Measurements from ENCODE around the gene FAM163A.
"Not testable (repeated sequence)": the region's sequence is repeated elsewhere in the genome, so short reads cannot be mapped to it uniquely, and the experiment has no call there.

Gene FAM163A

DNA sequence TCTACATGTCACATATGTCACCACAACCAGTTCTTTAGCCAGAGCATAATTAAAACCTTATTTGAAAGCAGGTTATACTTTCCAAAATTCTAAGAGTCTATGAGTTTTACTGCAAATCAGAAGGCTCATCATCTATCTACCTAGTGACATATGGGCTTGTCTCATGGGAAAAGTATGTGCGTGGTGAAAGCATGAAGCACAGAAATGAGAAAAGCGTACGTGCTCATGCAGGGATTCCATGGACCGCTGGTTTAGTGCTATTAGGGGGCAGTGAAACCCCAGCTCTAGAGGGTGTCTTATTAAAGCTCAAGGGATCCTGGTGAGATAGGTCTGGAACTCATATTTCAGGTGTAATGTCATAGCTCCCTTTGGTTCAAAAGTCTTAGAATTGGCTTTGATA is 50.2 kb downstream of the FAM163A start:
- FAIRE-seq (no peak), DNase-seq (ENCODE audit: insufficient read length, low spot score) (no peak)
- TF ChIP-seq POLR2A (IDR thresholded peaks at IDR 0.05; ENCODE audit: low read depth, low read length), result no peak

DNA sequence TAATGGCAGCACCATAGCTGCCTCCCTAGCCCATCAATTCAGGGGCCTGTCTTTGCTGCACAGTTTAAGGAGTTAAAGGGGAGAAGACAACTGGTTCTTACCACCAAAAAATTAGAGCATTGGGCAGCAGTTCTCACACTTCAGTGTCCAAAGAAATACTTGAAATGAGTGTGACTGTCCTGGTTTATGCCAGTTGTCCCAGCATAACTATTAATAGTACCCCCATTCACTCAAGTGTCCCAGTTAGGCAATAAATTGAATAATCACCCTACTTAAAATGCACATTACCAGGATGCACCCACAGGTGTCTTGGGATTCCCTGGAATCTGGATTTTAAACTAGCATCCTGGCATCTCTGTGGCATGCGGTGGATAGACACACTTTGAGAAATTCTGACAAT is 51.1 kb downstream of the FAM163A start:
- no peak for TF ChIP-seq POLR2A (IDR thresholded peaks at IDR 0.05; ENCODE audit: low read depth, low read length)
- DNase-seq (ENCODE audit: insufficient read length, low spot score) (no peak), FAIRE-seq (no peak)

DNA sequence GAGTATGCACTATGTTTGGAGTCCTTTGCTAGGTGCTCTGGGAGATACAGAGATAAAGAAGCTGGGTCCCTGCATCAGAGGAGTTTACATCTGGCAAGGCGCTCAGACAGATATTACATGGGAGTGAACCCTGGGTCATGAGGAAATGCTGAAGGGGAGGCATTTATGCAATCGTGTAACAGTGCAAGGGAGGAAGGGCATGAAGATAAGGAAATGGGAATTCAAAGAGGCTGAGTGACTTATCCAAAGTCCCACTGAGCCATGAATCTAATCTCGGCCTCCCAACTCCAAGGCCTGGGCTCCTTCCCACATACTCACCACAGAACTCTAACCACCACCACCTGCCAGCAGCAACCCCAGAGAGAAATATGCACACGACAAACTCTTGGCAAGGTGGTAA is 51.6 kb downstream of the FAM163A start:
- FAIRE-seq, result no peak
- no peak for TF ChIP-seq POLR2A (IDR thresholded peaks at IDR 0.05; ENCODE audit: low read depth, low read length)
- no peak for DNase-seq (ENCODE audit: insufficient read length, low spot score)

DNA sequence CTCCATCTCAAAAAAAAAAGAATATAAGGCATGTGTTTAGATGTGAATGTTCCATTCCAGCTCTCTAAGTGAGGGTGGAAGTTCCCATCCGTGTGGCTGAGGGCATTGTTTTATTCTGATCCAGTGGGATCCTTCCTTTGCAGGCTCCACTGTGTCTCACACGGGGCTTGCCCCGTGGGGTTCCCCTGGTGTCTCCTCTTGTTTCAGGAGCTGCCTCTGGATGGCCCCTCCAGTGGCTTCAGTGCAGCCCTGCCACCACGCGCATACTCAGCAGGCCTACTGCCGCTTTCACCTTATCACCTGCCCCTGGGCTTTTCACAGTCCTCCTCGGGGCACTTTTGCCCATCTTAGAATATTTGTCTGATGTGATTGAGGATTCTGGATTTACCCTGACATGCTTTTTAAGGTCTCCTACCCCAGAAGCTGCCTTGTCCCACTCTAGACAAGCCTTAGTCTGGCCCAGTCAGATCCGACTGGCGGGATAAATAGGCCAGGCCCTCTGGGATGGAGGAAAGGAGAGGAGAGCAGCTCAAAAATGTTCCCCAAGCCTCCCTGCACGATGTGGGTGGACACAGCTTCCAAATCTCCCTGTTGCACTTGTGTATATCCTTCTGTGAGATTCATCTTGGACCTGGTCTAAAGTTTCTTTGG is 55.2 kb downstream of the FAM163A start:
- no peak for FAIRE-seq
- no peak for TF ChIP-seq POLR2A (IDR thresholded peaks at IDR 0.05; ENCODE audit: low read depth, low read length)
- DNase-seq (ENCODE audit: insufficient read length, low spot score), result no peak

DNA sequence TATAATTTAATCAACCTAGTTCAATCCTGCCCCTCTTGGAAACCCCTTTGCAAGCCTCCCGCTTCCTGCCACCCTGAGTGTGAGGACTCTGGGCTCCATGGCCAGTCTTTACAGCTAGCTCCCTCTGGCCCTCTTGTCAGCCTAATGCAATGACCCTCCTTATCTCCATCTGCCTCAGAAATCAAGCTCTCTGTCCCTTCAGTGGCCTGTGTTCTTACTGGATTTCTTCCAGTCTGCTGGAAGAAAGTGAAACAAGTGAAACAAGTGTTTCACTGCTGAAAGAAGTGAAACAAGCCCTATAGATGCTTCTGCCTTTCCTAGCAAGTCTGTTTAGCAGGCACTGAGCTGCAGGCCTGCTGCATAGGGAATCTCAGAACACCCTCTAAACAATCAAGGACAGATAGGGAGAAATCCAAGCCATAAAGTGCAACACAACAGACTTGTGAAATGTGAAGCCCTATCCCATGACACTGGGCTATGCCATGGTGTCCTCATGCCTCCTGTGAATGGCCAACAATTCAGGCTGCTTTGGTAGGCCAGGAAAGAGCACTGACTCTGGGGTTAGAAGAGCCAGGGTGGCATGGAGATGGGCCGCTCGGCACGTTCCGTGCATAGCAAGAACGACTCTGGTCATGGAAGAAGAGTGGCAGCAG is 55.9 kb downstream of the FAM163A start:
- FAIRE-seq, result no peak
- TF ChIP-seq POLR2A (IDR thresholded peaks at IDR 0.05; ENCODE audit: low read depth, low read length), result no peak
- DNase-seq (ENCODE audit: insufficient read length, low spot score), result no peak

DNA sequence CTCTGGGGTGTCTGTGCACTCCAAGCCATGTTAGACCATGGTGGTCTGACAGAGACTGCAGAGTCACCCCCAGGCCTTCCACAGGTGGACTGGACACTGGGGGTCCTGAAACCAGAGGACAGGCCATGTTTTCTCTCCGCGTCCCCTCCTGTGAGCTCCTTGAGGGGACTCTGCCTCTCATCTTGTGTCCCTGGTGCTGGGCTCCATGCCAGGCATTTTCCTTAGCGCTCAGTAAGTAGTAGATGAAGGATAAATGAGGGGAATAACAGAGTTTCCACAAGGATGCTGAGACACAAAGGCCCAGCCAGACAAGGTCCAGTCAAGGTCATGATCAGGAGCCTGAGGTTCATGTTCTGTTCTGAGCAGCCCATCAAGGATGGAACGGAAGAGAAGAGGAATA is 57.4 kb downstream of the FAM163A start:
- FAIRE-seq, result no peak
- no peak for TF ChIP-seq POLR2A (IDR thresholded peaks at IDR 0.05; ENCODE audit: low read depth, low read length)

DNA sequence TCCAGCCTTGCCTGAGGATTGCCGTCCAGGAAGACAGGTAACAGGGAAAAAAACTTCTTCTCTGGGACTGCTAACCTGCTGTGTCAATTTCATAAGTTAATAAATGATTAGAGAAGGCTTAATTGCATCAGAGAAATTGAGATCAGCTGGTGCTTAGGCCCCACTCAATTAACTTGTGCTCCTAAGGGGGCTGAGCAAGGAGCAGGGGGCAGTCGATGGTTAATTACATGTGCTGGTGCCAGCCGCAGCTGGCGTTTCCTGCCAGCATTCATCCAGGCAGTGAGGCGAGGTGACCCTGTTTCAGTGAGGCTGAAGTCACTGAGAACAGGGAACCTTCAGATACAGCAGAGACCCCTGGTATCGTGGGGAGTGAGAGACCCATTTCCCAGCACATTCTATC is 60.0 kb downstream of the FAM163A start:
- FAIRE-seq (no peak), DNase-seq (ENCODE audit: insufficient read length, low spot score) (no peak)
- no peak for TF ChIP-seq POLR2A (IDR thresholded peaks at IDR 0.05; ENCODE audit: low read depth, low read length)

More for the DNA sequence above, 57.4 kb downstream of the FAM163A start:
- DNase-seq (ENCODE audit: insufficient read length, low spot score), result no peak

DNA sequence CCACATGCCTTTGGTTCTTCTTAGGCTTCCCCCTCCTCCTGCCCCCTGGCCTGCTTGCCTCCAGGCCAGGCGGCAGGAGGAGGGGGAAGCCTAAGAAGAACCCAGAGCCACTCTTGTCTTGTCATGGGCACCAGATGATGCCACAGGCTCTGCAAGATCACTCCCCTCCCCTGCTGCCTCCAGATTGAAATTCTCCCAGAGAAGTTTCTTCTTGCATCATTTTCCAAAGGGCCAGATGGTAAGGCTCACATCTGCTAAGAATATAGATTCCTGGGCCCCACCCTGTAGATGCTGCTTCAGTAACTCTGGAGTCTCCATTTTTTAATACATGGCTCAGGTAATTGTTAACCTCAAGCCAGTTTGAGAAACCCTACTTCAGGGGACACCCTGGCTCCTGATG is 60.8 kb downstream of the FAM163A start:
- no peak for FAIRE-seq
- no peak for DNase-seq (ENCODE audit: insufficient read length, low spot score)
- TF ChIP-seq POLR2A (IDR thresholded peaks at IDR 0.05; ENCODE audit: low read depth, low read length), result no peak

DNA sequence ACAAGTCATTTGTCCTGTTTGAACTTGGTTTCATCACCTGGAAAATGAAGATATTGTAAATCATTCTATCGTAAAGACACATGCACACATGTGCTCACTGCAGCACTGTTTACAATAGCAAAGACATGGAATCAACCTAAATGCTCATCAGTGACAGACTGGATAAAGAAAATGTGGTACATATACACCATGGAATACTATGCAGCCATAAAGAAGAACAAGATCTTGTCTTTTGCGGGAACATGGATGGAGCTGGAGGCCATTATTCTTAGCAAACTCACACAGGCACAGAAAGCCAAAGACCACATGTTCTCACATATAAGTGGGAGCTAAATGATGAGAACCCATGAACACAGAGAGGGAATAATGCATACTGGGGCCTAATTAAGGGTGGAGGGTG is 61.3 kb downstream of the FAM163A start:
- FAIRE-seq; DNase-seq (ENCODE audit: insufficient read length, low spot score): not testable (repeated sequence)

DNA sequence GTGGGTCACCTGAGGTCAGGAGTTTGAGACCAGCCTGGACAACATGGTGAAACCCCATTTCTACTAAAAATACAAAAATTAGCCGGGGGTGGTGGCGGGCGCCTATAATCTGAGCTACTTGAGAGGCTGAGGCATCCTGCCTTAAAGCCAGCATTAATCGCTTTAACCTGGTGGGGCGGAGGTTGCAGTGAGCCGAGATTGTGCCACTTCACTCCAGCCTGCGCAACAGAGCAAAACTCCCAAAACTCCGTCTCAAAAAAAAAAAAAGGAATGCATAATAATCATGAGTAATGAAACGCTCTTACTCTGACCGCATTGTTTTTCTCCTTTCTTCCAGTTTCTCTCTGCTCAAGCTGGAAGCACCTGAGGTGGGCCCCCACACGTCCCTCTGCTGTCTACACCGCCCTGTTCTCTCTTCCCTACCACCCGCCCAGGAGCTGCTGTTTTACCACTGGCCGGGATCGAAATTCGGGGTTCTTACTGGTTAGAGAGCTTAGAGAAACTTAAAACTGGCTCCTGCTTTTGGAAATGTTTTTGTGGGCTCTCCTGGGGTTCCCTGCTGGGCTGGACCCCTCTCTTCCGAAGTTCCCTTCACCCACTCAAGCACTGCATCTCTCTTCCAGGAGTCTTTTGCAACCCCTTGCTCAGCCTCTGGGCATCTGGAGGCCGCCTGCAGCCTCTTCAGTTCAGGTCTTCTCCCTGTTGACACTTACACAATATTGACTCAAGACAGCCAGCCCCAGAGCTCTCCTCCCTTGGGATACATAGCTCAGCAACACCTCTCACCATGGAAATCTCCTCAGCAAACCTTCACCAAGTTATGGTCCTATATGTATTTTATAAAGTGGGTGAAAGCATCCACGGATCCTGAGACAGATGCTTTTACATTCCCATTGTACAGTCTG is 62.5 kb downstream of the FAM163A start:
- DNase-seq (ENCODE audit: insufficient read length, low spot score) (no peak), FAIRE-seq (no peak)
- TF ChIP-seq POLR2A (IDR thresholded peaks at IDR 0.05; ENCODE audit: low read depth, low read length), result no peak

DNA sequence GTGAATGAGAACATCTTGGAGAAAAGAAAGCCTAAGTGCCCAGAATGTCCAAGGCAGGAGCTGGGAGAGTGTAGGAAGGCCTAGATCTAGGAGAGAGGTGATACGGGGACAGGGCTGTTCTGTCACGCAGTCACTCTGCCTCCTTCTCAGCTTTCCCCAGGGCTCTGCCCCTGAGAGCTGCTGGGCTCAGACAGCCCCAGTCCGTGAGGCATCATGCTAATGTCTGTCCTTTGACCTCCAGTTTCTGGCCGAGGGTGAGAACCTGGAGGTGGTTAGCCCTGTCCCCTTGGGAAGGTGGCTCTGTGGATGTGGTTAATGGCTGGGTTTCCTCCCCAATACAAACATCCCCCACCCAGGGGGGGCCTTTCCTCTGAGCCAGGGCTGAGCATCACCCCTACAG is 63.2 kb downstream of the FAM163A start:
- DNase-seq (ENCODE audit: insufficient read length, low spot score), result no peak
- FAIRE-seq, result no peak
- no peak for TF ChIP-seq POLR2A (IDR thresholded peaks at IDR 0.05; ENCODE audit: low read depth, low read length)

DNA sequence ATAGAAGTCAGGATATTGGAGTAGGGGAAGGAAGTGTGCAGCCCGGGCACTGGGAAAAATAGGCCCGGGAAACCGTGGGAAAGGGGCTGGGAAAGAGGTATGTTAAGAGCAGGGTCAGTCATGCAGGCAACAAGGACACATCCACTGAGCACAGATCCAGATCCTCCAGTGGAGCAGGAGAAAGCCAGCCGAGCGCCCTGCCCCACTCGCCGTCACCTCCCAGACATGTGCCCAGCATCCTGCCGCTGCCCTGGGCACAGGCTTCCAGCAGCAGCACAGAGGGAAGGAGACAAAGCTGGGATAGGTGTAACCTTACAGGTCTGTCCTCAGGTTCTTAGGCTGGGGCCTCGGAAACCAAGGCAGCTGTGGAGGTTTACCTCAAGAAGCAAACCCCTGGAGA is 64.2 kb downstream of the FAM163A start:
- no peak for DNase-seq (ENCODE audit: insufficient read length, low spot score)
- no peak for TF ChIP-seq POLR2A (IDR thresholded peaks at IDR 0.05; ENCODE audit: low read depth, low read length)
- no peak for FAIRE-seq

DNA sequence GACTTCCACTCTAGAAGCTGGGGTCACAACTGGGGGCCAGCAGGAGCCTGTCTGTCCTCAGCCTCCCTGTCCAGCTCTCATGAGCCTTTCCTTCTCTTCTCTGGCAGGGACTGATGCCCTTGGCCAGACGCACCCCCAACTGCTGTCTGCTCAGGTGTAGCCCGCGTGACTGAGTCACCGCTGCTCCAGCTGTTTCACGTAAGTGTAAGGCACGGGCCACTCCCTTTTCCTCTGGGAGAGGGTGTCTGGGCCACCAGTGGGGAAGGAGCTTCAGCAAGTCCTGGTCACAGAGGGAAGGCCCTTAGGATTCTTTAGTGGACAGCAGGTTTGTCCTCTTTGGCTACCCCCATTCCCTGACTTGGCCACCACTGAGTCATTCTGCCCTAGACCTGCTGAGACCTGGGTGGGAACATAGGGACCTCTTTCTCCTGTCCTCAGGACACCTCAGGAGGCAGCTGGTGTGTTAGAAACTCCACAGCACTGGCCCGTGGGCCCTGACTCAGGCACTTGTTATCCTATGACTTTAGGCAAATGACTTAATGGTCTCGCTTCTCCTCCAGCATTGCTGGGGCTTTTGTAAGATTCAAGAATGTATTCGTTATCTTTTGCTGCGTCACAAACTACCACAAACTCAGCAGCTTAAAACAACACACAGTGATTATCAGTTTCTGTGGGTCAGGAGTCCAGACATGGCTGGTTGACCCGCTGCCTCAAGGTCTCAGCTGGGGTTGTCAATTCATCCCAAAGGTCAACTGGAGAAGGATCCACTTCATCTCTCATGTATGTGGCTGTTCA is 64.8 kb downstream of the FAM163A start:
- no peak for DNase-seq (ENCODE audit: insufficient read length, low spot score)
- TF ChIP-seq POLR2A (IDR thresholded peaks at IDR 0.05; ENCODE audit: low read depth, low read length), result no peak
- FAIRE-seq, result no peak

DNA sequence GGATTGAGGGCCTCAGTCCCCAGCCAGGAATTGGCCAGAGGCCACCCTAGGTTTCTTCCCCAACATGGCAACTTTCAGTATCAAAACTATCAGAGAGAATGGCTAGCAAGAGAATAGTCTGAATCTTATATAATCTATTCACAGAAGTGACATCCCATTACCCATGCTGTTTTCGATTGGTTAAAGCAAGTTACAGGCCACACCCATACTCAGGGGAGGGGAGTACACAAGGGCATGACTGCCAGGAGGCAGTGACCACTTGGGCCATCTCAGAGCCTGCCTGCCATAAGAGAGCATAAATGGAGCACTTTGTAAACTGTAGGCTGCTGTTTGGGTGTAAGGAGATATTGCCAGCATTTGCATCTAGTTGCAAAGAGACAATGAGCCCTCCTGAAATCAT is 65.4 kb downstream of the FAM163A start:
- no peak for FAIRE-seq
- no peak for TF ChIP-seq POLR2A (IDR thresholded peaks at IDR 0.05; ENCODE audit: low read depth, low read length)
- DNase-seq (ENCODE audit: insufficient read length, low spot score), result no peak
